GM18951 (cell line): Measurements from ENCODE around the gene CDH13.

ENCODE experiments used
- POLR2A ChIP-seq: IDR thresholded peaks from 4 replicates; pipeline ENCODE4 v1.6.1; 2011; ENCODE audit warnings: mild to moderate bottlenecking; ENCODE audit not compliant: insufficient read length, insufficient read depth; ENCODE audit errors: extremely low read depth
- in situ Hi-C: fragments of 300-500 bp; cut with MboI; formaldehyde crosslinking; loops from one replicate; pipeline ENCODE4 v1.12.0; 2022; ENCODE audit warnings: low sequenced_read_pairs, mixed read lengths, inconsistent platforms; ENCODE audit not compliant: unreplicated experiment

Gene CDH13

GRCh38 chr16:82735673-82736091 is 108.9 kb downstream of the CDH13 start:
- in situ Hi-C loops = no loop called here
- no peak for TF ChIP-seq POLR2A

GRCh38 chr16:82736224-82736623 is 109.5 kb downstream of the CDH13 start:
- in situ Hi-C loops = no loop called here
- no peak for TF ChIP-seq POLR2A

- TF ChIP-seq POLR2A = no peak
These were observed 111.9 kb downstream of the CDH13 start for GRCh38 chr16:82738699-82739098.

DNA sequence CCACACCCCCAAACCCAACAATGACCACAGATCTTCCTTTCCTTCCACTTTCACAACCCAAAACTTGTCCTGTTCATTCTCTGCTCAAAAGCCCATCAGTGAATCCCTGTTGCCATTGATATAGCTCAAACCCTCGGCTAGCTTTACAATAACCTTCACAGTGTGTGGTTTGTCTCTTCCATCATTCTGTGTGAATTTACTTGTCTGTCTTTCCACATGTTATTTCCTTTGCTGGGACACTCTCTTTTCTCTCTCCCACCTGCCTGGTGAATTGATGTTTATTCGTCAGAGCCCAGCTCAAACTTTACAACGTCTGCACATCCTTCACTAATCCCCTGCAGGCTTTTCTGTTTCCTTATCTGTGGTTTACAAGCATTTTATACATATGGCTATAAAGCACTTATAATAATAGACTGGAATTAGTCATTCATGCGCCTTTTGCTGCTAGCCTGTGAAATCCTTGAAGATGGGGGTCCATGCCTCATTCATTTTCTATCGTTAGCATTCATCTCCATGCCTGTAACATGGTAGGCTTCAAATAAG is 114.4 kb downstream of the CDH13 start:
- no peak for TF ChIP-seq POLR2A
- in situ Hi-C loops = no loop called here

More at GRCh38 chr16:82738699-82739098, 111.9 kb downstream of the CDH13 start:
- in situ Hi-C loops = no loop called here

GRCh38 chr16:82744958-82745357 is 118.2 kb downstream of the CDH13 start:
- in situ Hi-C loops = no loop called here
- TF ChIP-seq POLR2A = no peak

GRCh38 chr16:82748026-82748425 is 121.3 kb downstream of the CDH13 start:
- no peak for TF ChIP-seq POLR2A
- in situ Hi-C loops = no loop called here

DNA sequence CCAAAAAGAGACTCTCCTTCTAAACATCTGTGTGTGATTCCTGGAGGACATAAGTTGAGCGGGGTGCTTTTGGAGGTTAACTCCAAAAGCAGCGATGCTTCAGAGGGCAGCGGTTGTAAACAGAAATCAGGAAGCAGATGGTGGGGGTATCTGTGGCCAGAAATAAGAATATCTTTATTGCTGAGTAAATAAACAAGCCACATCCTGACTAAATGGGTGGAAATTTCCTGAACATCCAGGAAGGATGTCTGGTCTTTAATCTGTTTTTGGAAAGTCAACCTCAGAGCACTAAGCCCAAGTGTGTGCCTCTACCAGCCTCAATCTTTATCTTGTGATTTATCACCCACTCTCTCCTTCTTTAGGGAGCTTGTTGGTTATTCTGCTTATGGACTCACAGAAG is 123.3 kb downstream of the CDH13 start:
- in situ Hi-C loops = no loop called here
- TF ChIP-seq POLR2A = no peak

GRCh38 chr16:82751020-82751419 is 124.3 kb downstream of the CDH13 start:
- in situ Hi-C loops = no loop called here
- TF ChIP-seq POLR2A = no peak

GRCh38 chr16:82752172-82752571 is 125.4 kb downstream of the CDH13 start:
- in situ Hi-C loops = no loop called here
- no peak for TF ChIP-seq POLR2A

GRCh38 chr16:82753821-82754220 is 127.1 kb downstream of the CDH13 start:
- in situ Hi-C loops = no loop called here
- TF ChIP-seq POLR2A = no peak

DNA sequence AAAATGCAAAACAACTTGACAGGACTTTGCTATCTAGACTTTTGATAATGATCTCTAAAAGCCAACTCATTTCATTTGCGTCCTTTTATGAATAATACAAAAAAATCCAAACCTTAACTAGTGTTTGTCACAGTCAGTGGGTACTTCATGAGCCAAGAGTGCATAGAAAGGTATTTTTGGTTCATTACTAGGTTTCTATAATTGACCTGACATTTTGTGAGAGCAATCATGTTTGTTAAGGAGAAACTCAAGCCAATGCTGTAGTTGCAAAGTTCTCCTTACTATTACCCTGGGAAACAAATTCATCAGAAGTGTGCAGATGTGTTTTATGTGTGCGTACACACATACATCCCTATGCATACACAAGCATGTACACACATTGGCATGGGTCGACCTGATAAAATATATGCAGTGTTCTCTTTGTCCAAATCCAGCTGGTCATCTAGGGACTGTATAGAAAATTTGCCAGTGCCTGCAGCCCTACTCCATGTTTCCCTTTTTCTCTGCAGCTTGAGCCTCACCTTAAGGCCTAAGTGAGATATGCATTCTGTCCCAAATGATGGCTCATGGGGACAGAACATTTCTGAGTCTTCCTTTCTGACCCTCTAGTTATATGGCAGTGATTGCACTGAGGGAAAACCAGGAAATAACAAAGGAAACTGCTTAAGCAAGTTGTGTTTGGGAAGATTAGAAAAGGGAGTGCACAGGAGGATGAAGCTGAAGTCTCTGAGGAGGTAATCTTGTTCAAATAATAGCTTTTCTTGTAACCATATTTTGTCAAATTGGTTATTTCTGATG is 128.1 kb downstream of the CDH13 start:
- in situ Hi-C loops = no loop called here
- TF ChIP-seq POLR2A = no peak

GRCh38 chr16:82755570-82756282 is 129.0 kb downstream of the CDH13 start:
- in situ Hi-C loops = no loop called here
- TF ChIP-seq POLR2A = no peak

DNA sequence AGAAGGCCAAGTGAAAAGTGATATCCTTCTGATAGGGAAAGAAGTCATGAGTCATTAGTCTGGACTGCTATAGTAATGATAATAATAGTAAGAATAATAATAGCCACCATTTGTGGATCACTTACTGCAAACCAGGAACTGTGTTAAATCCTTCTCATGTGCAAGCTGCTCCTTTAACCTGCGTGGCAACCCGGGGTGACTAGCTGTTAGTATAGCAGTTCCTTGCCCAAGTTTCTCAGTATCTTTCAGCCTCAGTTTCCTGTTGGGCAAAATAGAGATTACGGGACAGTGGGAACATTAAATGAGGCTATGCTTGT is 129.5 kb downstream of the CDH13 start:
- no peak for TF ChIP-seq POLR2A
- in situ Hi-C loops = no loop called here

GRCh38 chr16:82758406-82758805 is 131.6 kb downstream of the CDH13 start:
- TF ChIP-seq POLR2A = no peak
- in situ Hi-C loops = no loop called here
